WERI-Rb-1 (cell line): ENCODE measurements around the gene SOWAHB.
"Not testable (repeated sequence)": the region's sequence is repeated elsewhere in the genome, so short reads cannot be mapped to it uniquely, and the experiment has no call there.

ENCODE experiments used
- DNase-seq: peaks from one replicate; pipeline ENCODE4 v3.0.0-alpha.2; 2020
- H3K27ac ChIP-seq: fragments of 250-450 bp; sonication (Bioruptor Pico); 2 replicates; pipeline ENCODE4 v1.5.1; 2020; ENCODE audit warnings: mild to moderate bottlenecking, moderate library complexity
- H3K27me3 ChIP-seq: fragments of 250-450 bp; sonication (Bioruptor Pico); 2 replicates; pipeline ENCODE4 v1.5.1; 2021; ENCODE audit warnings: mild to moderate bottlenecking, low read depth, moderate library complexity; ENCODE audit not compliant: insufficient read depth, severe bottlenecking
- H3K36me3 ChIP-seq: fragments of 250-450 bp; sonication (Bioruptor Pico); 2 replicates; pipeline ENCODE4 v1.5.1; 2020; ENCODE audit warnings: mild to moderate bottlenecking, moderate library complexity
- H3K4me3 ChIP-seq: 2 replicates; pipeline ENCODE4 v1.5.1; 2011; ENCODE audit warnings: low read depth, mild to moderate bottlenecking, control low read depth, low read length
- H3K9me3 ChIP-seq: fragments of 250-450 bp; sonication (Bioruptor Pico); 2 replicates; pipeline ENCODE4 v1.5.1; 2021; ENCODE audit warnings: mild to moderate bottlenecking, moderate library complexity; ENCODE audit not compliant: severe bottlenecking
- CTCF ChIP-seq: IDR thresholded peaks from 2 replicates; pipeline ENCODE4 v1.5.1; 2011; ENCODE audit warnings: low read depth, mild to moderate bottlenecking, control low read depth, inconsistent platforms, low read length

Gene SOWAHB

GRCh38 chr4:76882630-76883029 lies 15.3 kb downstream of the SOWAHB start:
- Histone ChIP-seq H3K27me3 (no peaks in the 10 kb centered on the region), H3K4me3 (no peak overlapping the region), H3K36me3 (no peaks in the 10 kb centered on the region), H3K27ac (no peak overlapping the region), H3K9me3 (no peaks in the 10 kb centered on the region)
- TF ChIP-seq CTCF, result no peak
- DNase-seq, result no peak

GRCh38 chr4:76881375-76881774 lies 16.6 kb downstream of the SOWAHB start:
- DNase-seq, result no peak
- no peak overlapping the region for H3K27ac ChIP-seq
- H3K4me3 ChIP-seq, result no peak overlapping the region
- H3K36me3 ChIP-seq, result no peaks in the 10 kb centered on the region
- TF ChIP-seq CTCF, result no peak
- H3K27me3 ChIP-seq, result no peaks in the 10 kb centered on the region
- no peaks in the 10 kb centered on the region for H3K9me3 ChIP-seq

GRCh38 chr4:76879731-76880364 lies 18.1 kb downstream of the SOWAHB start:
- no peak overlapping the region for H3K4me3 ChIP-seq
- no peaks in the 10 kb centered on the region for H3K9me3 ChIP-seq
- no peak overlapping the region for H3K27ac ChIP-seq
- no peaks in the 10 kb centered on the region for H3K27me3 ChIP-seq
- no peak for TF ChIP-seq CTCF
- H3K36me3 ChIP-seq, result no peaks in the 10 kb centered on the region
- no peak for DNase-seq

- H3K36me3 ChIP-seq, H3K4me3 ChIP-seq, H3K27me3 ChIP-seq, H3K27ac ChIP-seq, H3K9me3 ChIP-seq, DNase-seq: not testable (repeated sequence)
These were observed 19.2 kb downstream of the SOWAHB start for GRCh38 chr4:76878641-76879165.

- DNase-seq, result no peak
- Histone ChIP-seq H3K9me3 (no peaks in the 10 kb centered on the region), H3K27me3 (no peaks in the 10 kb centered on the region), H3K27ac (no peak overlapping the region), H3K36me3 (no peaks in the 10 kb centered on the region), H3K4me3 (no peak overlapping the region)
- no peak for TF ChIP-seq CTCF
These were observed 23.8 kb downstream of the SOWAHB start for GRCh38 chr4:76874176-76874575.

GRCh38 chr4:76873495-76873894 lies 24.4 kb downstream of the SOWAHB start:
- H3K4me3 ChIP-seq, result no peak overlapping the region
- DNase-seq, result no peak

More at GRCh38 chr4:76873495-76873894, 24.4 kb downstream of the SOWAHB start:
- Histone ChIP-seq H3K9me3 (no peaks in the 10 kb centered on the region), H3K27me3 (no peaks in the 10 kb centered on the region), H3K27ac (no peak overlapping the region), H3K36me3 (no peaks in the 10 kb centered on the region)
- no peak for TF ChIP-seq CTCF
